CD4-positive, alpha-beta T cell treated with Interleukin-4 for 4 hours (primary cell): ENCODE measurements around the gene LONP1.

Source experiments
- DNase-seq: peaks from one replicate; pipeline ENCODE4 v3.0.0-alpha.2; 2020

The LONP1 gene

DNA sequence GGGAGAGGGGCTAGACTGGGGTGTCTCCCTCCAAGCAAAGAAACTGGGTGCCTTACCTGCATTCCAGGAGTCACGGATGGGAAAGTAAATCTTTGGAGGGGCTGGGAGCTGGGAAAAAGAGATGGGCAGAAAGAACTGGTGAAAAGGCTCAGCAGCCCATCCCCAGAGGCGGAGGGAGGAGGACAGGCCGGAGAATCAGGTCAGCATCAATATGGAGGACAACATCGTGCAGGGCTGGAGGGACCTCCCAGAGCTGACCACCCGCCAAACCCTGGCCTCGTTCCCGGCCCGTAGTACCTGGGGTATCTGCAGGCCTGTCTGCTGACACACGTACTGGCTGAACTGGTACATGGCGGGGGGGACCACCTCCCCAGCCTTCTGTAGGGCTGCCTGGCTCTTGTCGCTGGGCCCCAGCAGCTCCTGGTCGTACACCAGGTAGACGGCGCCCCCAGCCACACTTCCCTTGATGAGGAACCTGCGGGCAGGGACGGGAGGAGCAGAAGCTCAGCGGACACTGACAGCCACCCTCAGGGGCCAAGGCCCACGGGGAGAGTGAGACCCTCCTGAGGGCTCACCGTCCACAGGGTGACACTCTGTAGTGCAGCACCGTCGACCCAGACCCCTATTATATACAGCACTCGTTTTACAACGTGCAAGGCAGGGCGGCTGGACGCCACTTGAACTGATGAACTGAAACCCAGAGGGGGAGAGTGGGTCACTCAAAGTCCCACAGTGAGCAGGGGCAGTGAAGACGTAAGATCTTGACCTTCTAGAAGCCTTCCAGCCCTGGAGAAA lies 40.5 kb downstream of the LONP1 start:
- DNase-seq: no peak

DNA sequence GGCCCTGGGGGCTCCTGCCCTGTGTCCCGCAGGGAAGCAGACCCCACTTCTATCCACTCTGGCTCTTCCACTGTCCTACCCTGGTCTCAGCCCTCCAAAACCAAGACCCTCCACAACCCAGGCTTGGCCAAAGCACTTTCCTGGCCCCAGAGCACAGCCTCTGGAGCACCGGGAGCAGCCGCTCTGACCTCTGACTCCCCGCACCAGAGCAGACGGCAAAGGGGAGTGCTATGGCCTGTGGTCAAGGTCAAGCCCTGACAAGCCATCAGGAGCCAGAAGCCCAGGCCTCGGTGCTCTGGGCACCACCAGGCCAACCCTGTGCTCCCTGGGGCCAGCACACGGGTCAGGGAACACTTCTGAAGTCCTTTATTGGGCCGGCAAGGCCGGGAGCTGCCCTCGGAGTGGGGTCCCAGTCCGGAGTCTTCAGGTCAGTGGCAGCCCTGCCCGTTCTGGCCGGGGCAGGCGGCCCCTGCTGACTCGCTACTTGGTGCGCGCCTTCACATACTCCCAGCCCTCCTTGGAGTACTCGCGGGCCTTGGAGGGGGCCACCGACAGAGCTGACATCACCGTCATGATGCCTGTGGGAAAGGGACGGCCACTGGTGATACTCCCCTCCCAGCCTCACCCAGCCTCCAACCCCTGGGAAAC lies 41.8 kb downstream of the LONP1 start:
- DNase-seq: no peak

DNA sequence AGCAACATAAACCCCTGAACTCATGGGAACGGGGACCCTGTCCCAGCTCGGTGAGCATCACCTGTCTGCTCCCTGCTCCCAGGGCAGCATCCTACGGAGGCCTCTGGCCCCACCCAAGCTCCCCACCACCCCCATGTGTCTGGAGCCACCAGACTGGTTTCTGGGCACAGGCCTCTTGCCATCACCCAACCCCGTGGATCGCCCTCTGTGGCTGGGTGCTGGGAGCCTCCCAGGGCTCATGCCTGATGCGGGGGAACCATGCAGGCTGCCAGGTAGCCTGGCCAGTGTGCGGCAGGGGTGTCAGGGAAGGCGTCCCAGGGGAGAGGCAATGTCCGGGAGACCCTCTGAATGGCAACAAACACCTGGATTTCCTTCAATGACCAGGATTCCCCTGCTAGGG lies 42.4 kb downstream of the LONP1 start:
- DNase-seq: no peak

DNA sequence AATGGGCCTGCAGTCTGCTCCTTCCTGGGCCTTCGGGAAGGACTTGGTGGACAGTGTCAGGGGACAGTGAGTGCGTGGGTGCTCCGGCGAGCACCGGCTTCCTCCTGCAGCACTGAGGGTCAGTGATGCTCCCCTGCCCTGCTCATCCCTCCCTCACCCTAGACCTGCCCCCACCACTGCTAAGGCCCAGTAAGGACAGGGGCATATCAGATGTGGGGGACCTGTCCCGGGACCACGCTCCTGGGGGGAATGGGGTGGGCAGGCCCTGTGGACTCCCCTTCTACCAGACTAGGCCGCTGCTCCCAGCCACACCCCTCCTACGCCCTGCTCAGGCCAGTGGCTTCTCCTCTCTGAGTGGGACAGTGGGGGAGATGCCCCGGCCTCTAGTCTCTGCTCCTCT lies 42.8 kb downstream of the LONP1 start:
- no peak for DNase-seq

DNA sequence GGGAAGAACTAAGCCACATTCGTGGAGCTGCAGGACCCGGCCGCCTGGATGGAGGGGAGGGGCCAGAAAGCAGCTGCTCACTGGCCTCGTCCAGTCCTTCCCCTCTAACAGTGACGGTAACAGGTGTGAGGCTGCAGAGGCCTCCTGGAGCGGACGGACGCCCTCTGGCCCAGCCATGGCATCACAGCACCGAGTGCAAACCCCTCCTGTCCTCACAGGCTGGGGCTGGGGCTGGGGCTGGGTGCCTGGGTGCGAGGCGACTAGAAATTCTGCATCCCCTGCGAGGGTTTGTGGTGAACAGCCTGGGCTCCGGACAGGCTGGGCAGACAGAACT lies 43.2 kb downstream of the LONP1 start:
- no peak for DNase-seq

DNA sequence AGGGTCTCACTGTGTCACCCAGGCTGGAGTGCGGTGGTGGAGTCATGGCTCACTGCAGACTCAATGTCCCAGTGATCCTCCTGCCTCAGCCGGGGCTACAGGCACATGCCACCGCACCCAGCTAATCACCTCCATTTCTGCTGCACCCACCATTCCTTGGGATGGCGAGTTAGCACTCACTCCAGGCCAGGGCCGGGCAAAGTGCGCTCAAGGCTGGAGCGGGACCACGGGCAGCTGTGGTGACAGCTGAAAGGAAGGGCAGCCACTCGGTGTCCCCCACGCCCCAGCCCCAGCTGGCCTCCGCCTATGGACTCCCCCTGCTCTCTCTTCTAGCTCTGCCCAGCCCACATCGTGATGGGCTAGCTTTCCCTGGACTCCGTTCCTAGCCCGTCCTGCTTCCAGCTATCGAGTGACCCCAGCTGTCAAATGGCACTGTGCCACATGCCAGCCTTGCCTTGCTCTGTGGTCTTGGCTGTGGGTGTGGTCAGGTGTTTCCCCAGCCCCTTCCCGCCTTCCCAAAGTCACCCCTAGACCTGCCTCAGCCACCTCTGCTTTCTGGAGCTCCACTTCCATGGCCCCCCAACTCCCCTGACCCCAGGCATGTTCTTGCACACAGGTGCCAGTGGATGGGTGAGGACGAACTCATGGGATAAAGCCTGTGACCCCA lies 43.7 kb downstream of the LONP1 start:
- DNase-seq: no peak

DNA sequence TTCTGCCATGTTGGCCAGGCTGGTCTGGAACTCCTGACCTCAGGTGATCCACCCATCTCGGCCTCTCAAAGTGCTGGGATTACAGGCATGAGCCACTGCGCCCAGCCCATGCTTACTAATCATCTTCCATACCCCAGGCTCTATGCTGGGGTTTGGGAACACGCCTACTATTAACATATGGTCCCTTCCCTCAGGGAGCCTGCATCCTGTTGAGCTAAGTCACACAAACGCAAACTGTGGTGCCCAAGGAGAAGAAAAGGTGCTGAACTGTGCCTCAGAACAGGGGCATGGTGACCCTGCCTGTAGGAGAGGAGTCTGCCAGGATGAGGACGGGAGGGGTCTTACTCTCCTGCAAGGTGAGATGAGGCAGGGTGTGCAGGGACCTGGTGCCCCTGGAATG lies 45.2 kb downstream of the LONP1 start:
- DNase-seq: no peak

DNA sequence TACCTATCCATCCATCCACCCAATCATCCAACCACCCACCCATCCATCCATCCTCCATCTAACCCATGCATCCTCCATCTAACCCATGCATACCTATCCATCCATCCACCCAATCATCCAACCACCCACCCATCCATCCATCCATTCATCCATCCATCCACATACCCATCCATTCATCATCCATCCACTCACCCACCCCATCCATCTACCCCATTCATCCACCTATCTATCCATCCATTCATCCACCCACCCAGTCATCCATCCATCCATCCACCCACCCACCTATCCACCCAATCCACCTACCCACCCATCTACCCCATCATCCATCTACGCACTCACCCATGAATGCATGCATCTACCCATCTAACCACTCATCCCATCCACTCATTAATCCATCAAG lies 46.2 kb downstream of the LONP1 start:
- DNase-seq: no peak

DNA sequence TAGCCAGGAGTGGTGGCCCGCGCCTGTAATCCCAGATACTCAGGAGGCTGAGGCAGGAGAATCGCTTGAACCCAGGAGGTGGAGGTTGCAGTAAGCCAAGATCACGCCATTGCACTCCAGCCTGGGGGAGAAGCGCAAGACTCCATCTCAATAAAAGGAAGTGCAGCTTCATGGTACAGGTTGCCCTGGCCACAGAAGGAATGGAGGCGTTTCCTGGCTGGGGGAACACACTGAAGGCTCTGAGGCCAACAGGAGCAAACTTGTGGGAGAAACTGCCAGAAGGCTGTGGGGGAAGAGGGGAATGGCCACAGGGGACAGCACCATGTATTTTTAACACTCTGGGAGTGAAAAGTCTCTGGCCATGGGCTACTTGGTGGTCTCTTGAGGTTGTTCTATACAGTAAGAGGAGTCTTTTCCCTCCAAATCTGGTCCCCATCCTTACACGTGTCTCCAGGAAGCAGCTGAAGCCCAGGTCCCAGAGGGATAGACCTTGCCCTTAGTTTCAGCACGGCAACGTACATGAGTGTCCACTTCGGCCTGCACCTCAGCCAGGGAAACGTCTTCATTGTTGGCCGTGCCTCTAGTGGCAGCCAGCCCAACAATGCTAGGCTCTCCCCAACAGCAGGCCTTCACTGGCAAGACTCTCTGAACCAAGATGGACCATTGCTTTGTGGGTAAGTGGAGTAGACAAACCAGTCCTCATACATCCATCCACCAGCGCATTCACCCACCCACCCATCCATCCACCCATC lies 47.1 kb downstream of the LONP1 start:
- no peak for DNase-seq

DNA sequence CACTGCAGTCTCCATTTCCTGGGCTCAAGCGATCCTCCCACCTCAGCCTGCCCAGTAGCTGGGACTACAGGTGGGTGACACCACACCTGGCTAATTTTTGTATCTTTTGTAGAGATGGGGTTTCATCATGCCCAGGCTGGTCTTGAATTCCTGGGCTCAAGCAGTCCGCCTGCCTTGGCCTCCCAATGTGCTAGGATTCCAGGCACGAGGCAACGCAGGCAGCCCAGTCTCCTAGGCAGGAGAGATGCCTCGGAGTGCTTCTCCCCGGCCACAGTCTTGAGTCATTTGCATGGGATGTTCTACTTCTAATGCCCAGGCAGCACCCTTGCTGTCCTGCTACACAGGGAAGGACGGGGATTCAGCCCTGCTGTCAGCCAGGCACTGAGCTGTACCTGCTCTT lies 48.3 kb downstream of the LONP1 start:
- no peak for DNase-seq

DNA sequence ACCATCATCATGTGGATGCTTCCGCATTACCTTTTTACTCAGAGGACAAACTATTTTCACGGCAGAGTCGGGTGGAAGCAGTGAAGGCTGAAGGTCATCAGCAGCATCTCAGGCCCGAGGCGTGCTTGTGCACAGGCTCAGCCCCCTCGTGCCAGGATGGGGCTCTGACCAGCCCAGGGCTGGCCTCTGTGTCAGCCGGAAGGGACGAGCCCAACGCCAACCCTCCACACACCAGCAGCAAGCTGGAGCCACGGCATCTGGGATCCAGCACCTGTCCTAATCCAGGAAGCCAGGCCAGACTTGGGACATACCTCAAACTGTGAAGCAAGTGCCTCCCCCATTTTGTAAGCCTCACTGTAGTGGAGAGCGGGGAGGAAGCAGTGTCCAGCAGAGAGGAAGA lies 50.7 kb downstream of the LONP1 start:
- no peak for DNase-seq

DNA sequence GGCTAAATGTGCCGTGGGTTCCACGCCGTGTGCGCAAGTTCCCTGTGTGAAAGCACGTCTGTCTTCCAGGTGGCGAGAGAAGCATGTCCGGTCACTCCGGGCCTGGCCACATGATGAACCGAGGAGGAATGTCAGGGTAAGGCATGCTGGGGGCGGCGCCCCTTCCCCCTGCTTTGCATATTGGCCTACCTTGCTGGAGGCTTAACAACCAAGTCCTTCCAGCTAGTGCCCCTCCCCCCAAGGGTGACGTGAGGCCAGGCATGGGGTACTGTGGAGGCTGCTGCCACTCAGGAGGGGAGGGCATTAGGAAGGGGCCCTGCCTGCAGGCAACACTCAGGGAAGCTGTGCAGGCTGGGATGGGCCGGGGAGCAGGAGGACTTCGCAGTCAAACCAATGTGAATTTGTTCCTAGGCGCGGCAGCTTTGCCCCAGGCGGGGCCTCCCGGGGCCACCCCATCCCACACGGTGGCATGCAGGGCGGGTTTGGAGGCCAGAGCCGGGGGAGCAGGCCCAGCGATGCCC lies 52.1 kb downstream of the LONP1 start:
- DNase-seq: no peak

DNA sequence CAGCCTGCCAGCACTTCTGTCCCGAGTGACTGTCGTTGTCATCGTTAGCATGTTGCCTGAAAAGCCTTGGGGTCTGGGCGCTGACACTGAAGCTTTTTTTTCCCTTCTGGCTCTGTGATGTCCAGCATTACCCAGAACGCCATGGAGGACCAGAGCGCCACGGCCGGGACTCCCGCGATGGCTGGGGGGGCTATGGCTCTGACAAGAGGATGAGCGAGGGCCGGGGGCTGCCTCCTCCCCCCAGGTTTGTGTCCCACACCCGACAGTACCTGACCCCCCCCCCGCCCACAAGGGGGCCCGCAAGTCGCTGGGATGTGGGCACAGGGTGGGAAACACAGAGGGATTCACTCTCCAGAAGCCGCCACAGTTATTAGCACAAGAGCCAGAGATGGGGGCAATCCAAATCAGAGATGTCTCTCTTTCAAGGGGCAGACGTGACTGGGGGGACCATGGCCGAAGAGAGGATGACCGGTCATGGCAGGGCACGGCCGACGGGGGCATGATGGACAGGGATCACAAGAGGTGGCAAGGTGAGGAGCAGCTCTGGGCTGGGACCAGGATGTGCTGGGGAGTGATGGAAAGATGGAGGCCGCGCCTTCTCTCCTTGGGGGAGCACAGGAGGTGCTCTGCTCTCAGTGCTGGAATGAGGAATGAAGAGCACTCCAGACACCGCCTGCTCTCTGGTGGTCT lies 52.9 kb downstream of the LONP1 start:
- no peak for DNase-seq

DNA sequence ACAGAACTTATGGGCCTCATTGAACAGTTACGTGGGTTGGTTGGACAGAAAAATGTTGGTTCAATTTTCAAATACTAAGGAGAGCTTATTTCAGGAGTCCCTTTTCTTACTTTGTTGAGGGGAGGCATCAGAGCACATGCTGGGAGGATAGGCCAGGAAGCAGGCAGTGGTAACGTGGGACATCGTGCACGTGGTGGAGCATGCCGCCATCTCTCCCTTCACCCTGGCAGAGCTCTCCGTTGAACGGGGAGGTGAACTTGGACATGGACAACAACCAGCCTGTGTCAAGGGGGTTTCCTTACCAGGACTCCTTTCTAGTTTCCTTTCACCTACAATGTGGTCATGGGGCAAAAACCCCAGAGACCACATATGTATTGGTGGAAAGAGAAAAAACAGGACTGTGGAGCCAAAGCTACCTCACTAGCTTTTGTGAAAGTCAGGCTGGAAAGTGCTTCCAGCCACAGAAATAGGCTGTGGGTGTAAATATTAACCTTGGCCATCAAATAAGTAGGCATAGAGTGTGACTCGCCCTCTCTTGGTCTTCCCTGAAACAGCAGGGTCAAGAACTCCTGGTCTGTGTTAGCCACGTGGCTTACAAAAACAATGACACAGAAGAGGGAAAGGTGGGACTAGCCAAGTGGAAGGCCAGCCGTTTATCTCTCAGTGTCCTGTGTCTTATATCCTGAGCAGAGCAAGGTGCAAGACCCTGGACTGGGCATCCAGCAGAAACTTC lies 54.0 kb downstream of the LONP1 start:
- no peak for DNase-seq

DNA sequence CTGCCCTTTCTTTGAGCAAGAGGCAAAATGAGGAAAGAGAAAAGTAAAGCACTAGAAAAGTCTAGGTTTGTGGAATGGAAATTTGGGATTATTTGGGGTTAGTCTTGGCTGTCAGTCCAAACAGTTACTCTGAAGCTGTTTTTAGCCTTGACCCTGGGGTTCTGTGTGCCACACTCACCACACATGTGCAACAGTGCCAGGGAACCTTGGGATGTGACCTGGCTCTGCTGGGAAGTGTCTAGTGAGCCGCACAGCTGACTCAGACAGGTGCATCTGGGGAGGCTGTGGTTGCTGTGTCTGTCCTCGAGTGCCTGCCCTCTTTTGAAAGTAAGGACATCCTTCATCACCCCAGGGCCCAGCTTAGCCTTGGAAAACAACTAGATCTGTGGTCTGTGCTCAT lies 55.4 kb downstream of the LONP1 start:
- DNase-seq: no peak

DNA sequence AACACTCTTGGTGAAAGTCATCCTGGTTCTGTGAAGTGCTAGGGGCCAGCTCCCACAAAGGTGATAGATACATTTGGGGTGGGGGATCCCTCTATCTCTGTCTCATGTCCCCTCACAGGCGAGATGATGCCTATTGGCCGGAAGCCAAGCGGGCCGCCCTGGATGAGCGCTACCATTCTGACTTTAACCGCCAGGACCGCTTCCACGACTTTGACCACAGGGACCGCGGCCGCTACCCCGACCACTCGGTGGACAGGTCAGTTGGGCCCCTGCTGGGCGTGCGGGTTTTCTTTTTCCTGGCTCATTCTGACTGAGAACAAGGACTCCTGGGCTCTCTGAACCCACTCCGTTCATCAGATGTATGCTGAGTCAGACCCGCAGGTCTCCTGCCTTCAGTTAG lies 56.0 kb downstream of the LONP1 start:
- DNase-seq: no peak

DNA sequence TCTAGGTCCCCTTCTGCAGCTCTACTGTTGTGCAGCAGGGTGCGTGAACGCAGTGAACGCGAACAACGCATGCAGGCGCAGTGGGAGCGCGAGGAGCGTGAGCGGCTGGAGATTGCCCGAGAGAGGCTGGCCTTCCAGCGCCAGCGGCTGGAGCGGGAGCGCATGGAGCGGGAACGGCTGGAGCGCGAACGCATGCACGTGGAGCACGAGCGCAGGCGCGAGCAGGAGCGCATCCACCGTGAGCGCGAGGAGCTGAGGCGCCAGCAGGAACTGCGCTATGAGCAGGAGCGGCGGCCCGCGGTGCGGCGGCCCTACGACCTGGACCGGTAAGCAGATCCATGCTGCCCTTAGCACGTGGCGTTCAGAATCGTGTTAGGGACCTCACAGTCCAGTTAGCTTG lies 58.5 kb downstream of the LONP1 start:
- no peak for DNase-seq

DNA sequence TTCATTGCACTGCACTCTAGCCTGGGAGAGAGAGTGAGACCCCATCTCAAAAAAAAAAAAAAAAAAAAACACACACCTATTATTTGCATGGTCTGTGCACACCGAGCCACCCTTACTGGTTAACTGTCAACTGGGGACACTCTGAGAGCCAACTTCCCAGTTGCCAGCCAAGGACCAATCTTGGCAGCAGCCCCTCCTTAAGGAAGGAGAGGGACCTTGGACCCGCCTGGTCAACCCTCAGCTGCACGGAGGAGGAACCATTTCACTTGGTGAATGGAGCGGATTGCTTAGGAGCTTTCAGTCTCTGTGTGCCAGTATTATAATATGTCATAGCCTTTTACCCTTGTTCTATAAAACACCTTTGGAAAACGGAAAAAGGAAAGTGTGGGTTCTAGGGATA lies 64.5 kb downstream of the LONP1 start:
- DNase-seq: no peak

DNA sequence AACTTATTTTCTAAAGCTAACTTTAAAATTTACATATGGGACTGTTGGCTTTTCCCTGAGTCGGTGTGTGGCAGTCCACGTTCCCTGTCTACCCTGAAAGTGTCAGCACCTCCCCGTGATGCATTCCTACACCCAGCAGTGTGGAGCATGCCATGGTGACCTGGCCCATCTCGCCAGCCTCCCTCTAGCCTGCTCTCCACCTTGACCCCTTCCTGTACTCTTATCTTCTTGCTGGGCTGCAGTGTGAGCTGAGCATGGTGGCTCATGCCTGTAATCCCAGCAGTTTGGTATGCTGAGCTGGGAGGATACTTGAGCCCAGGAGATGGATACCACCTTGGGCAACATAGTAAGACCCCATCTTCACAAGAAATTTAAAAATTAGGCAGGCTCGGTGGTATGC lies 65.0 kb downstream of the LONP1 start:
- no peak for DNase-seq

DNA sequence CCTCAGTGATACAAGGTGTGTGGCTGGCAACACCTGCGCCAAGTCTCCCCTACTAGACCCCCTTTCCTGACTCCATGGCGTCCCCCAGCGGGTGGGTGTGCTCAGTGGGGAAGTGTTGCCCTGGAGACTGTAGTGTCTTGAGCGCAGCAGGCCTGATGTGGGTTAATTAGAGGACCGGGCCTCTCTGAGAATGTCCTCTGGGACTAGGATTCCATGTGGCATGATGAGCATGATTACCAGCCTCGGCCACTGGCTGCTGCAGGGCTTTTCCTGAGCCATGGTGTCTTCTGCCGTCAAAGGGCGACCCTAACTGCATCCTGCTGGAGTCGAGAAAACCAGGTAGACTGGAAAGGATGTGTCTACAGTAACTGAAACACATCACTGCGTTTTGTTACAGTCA lies 67.7 kb downstream of the LONP1 start:
- DNase-seq: no peak

DNA sequence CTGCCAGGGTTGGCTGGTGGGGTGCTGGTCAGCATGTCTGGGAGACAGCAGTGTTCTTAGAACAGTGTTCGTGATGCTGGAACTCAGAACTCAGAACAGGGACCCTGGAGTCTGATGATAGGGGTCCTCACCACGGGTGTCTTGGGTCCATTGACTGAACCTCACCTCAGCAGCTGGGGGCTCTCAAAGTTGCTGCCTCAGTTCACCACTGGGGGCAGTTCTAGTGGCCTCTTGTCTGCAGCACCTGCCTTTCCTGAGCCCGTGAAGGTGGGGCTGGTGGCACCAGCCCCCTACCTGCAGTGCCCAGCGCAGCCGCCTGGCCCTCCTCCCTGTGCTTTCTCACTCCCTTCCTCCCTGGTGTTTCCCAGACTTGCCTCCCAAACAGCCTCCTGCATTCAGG lies 68.6 kb downstream of the LONP1 start:
- no peak for DNase-seq

DNA sequence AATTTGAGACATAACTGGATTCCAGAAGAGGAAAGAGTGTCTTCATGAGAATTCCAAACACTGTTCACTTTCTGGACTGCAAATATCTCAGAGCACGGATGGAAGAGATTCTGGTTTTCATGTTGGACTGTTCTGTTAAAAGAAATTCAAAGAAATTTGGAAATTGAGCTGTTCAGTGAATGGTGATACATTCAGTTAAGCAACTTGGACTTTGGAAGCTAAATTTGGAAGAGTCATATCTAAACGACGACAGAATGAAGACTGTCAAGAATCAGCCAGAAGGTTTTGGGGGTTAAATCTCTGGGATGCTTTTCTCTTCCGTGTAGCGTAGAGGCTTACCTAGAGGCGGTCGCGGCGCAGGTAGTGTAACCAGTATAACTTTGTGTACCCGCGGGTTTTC lies 71.5 kb downstream of the LONP1 start:
- no peak for DNase-seq
